Myocyte (in vitro differentiated cells): Measurements from ENCODE around the gene RSPRY1. TPM values are rescaled to one million over a fixed set of nuclear protein-coding genes. Genes with fewer than 3 reads are reported as not detected.
A peak's percentile ranks its signal among the peaks of the same experiment; 100 is the strongest.
"Not testable (repeated sequence)": the region's sequence is repeated elsewhere in the genome, so short reads cannot be mapped to it uniquely, and the experiment has no call there.

ENCODE experiments used
- DNase-seq: peaks from one replicate; pipeline ENCODE4 v3.0.0-alpha.2; 2012; ENCODE audit warnings: low read depth
- total RNA-seq: library from RNA; depleted of rRNA; stranded (reverse); fragments of >200 nt; gene quantifications from 2 replicates; pipeline ENCODE4 v1.2.3, GENCODE V29; 2014

The RSPRY1 gene
- total RNA-seq, 1 donor from 2014 or later: 42.1 TPM

GRCh38 chr16:57185446-57185944 lies 634 bp upstream of the RSPRY1 start:
- DNase-seq: peak; percentile 59

GRCh38 chr16:57186872-57187854 lies 1.0 kb downstream of the RSPRY1 start:
- peak; percentile 27 for DNase-seq

- DNase-seq: not testable (repeated sequence)
Observed at GRCh38 chr16:57187902-57188710, 2.0 kb downstream of the RSPRY1 start.

- DNase-seq: no peak
Observed at GRCh38 chr16:57188711-57189002, 2.5 kb downstream of the RSPRY1 start.

- not testable (repeated sequence) for DNase-seq
Observed at GRCh38 chr16:57189527-57189926, 3.4 kb downstream of the RSPRY1 start.

- no peak for DNase-seq
Observed at GRCh38 chr16:57190136-57190535, 4.0 kb downstream of the RSPRY1 start.

GRCh38 chr16:57191056-57191571 lies 5.0 kb downstream of the RSPRY1 start:
- DNase-seq: peak; percentile 31

- DNase-seq: no peak
Observed at GRCh38 chr16:57192146-57192545, 6.0 kb downstream of the RSPRY1 start.

- DNase-seq: no peak
Observed at GRCh38 chr16:57192720-57193486, 6.8 kb downstream of the RSPRY1 start.

- peak; percentile 85 for DNase-seq
Observed at GRCh38 chr16:57194512-57194911, 8.4 kb downstream of the RSPRY1 start.

GRCh38 chr16:57196286-57196685 lies 10.2 kb downstream of the RSPRY1 start:
- DNase-seq: no peak

- DNase-seq: no peak
Observed at GRCh38 chr16:57196753-57197152, 10.6 kb downstream of the RSPRY1 start.

- DNase-seq: not testable (repeated sequence)
Observed at GRCh38 chr16:57200321-57200720, 14.2 kb downstream of the RSPRY1 start.

- DNase-seq: not testable (repeated sequence)
Observed at GRCh38 chr16:57200926-57201325, 14.8 kb downstream of the RSPRY1 start.

- no peak for DNase-seq
Observed at GRCh38 chr16:57202095-57202886, 16.2 kb downstream of the RSPRY1 start.

GRCh38 chr16:57203451-57203850 lies 17.3 kb downstream of the RSPRY1 start:
- no peak for DNase-seq

GRCh38 chr16:57204675-57205074 lies 18.5 kb downstream of the RSPRY1 start:
- DNase-seq: no peak

GRCh38 chr16:57208926-57209325 lies 22.8 kb downstream of the RSPRY1 start:
- peak; percentile 51 for DNase-seq

- no peak for DNase-seq
Observed at GRCh38 chr16:57209780-57210179, 23.7 kb downstream of the RSPRY1 start.

GRCh38 chr16:57213462-57213861 lies 27.3 kb downstream of the RSPRY1 start:
- no peak for DNase-seq
